ENCODE data around the gene TOR1AIP2. TPM values are rescaled to one million over a fixed set of nuclear protein-coding genes. Genes with fewer than 3 reads are reported as not detected.

Gene TOR1AIP2
- total and polyA plus RNA-seq, 2 of the 13 experiments (the other 11 are each of a cell fraction or from before 2014, with no cell fraction given) = 35.2 to 65.8 TPM

- TF ChIP-seq MLXIP (CRISPR knock-in tag; IDR thresholded peaks at IDR 0.05; ENCODE audit: borderline replicate concordance) (no peak), JUND (CRISPR knock-in tag; IDR thresholded peaks at IDR 0.05) (no peak), ZNF180 (CRISPR knock-in tag; IDR thresholded peaks at IDR 0.05; ENCODE audit: borderline replicate concordance, low read depth) (no peak), SRSF4 (IDR thresholded peaks at IDR 0.05; ENCODE audit: low read depth, low read length, poor library complexity, severe bottlenecking) (no peak), TBP (CRISPR knock-in tag; IDR thresholded peaks at IDR 0.05) (no peak), NR1H2 (CRISPR knock-in tag; IDR thresholded peaks at IDR 0.05; ENCODE audit: borderline replicate concordance, low read depth) (no peak), ZNF317 (CRISPR knock-in tag; IDR thresholded peaks at IDR 0.05) (no peak; the same call in 1 of the 2 replicates), NCOA5 (CRISPR knock-in tag; IDR thresholded peaks at IDR 0.05) (no peak), ZNF460 (CRISPR knock-in tag; IDR thresholded peaks at IDR 0.05; ENCODE audit: borderline replicate concordance) (no peak), KLF9 (CRISPR knock-in tag; IDR thresholded peaks at IDR 0.05; ENCODE audit: low read depth) (no peak), GTF3A (CRISPR knock-in tag; conservative IDR thresholded peaks at IDR 0.05) (peak; percentile 33; the same call in 1 of the 2 replicates), POLR2AphosphoS5 (IDR thresholded peaks at IDR 0.05; ENCODE audit: low read depth, low read length) (peak; percentile 72; the same call in 1 of the 2 replicates), FOXM1 (CRISPR knock-in tag; IDR thresholded peaks at IDR 0.05) (no peak), REPIN1 (CRISPR knock-in tag; IDR thresholded peaks at IDR 0.05; ENCODE audit: borderline replicate concordance, low read depth) (no peak), KDM5B (CRISPR knock-in tag; IDR thresholded peaks at IDR 0.05; ENCODE audit: borderline replicate concordance) (no peak), ZKSCAN8 (CRISPR knock-in tag; IDR thresholded peaks at IDR 0.05; ENCODE audit: borderline replicate concordance) (no peak), PRMT3 (CRISPR knock-in tag; IDR thresholded peaks at IDR 0.05; ENCODE audit: borderline replicate concordance, low read depth) (no peak), ZNF225 (CRISPR knock-in tag; IDR thresholded peaks at IDR 0.05) (no peak), KDM5A (IDR thresholded peaks at IDR 0.05; ENCODE audit: borderline replicate concordance, low read length) (no peak), ZNF710 (CRISPR knock-in tag; IDR thresholded peaks at IDR 0.05; ENCODE audit: borderline replicate concordance) (no peak), RAD21 (CRISPR knock-in tag; IDR thresholded peaks at IDR 0.05) (peak; percentile 27; the same call in 1 of the 2 replicates), SAFB2 (CRISPR knock-in tag; IDR thresholded peaks at IDR 0.05; ENCODE audit: borderline replicate concordance, low read depth) (no peak), ATF4 (CRISPR knock-in tag; IDR thresholded peaks at IDR 0.05) (no peak), ARNT2 (CRISPR knock-in tag; IDR thresholded peaks at IDR 0.05; ENCODE audit: low read depth) (no peak), ZNF101 (CRISPR knock-in tag; IDR thresholded peaks at IDR 0.05; ENCODE audit: borderline replicate concordance, low read depth) (no peak)
Observed at GRCh38 chr1:179881642-179882252, 4.1 kb upstream of the TOR1AIP2 start (continued).

All from HepG2 (cell line).